ENCODE measurements around the gene MAJIN.
A peak's percentile ranks its signal among the peaks of the same experiment; 100 is the strongest.

The MAJIN gene

GRCh38 chr11:64923944-64924909 is 47.7 kb downstream of the MAJIN start, which contains the start of gene PPP2R5B (continued):
- TF ChIP-seq ZNF510 (tag by site-specific recombination; IDR thresholded peaks at IDR 0.05; ENCODE audit: insufficient replicate concordance): no peak
- no peak for TF ChIP-seq ZNF138 (tag by site-specific recombination; IDR thresholded peaks at IDR 0.05; ENCODE audit: borderline replicate concordance)
- no peak for TF ChIP-seq ZNF121 (tag by site-specific recombination; IDR thresholded peaks at IDR 0.05)
- no peak for TF ChIP-seq ZNF24 (tag by site-specific recombination; IDR thresholded peaks at IDR 0.05)
- TF ChIP-seq ZBTB7A (tag by site-specific recombination; IDR thresholded peaks at IDR 0.05; ENCODE audit: low read depth): peak; percentile 78; the same call in 1 of the 2 replicates
- TF ChIP-seq ZNF202 (tag by site-specific recombination; IDR thresholded peaks at IDR 0.05; ENCODE audit: borderline replicate concordance): no peak
- 0 out of 2 replicates have a peak, but pooled peaks have one; percentile 44 for TF ChIP-seq ZNF449 (tag by site-specific recombination; IDR thresholded peaks at IDR 0.05)
- peak; percentile 92 for TF ChIP-seq SP3 (tag by site-specific recombination; IDR thresholded peaks at IDR 0.05)
- TF ChIP-seq ZNF571 (tag by site-specific recombination; IDR thresholded peaks at IDR 0.05): no peak
- TF ChIP-seq PRDM4 (tag by site-specific recombination; IDR thresholded peaks at IDR 0.05): 0 out of 2 replicates have a peak, but pooled peaks have one; percentile 50
- TF ChIP-seq ZNF280D (tag by site-specific recombination; IDR thresholded peaks at IDR 0.05): no peak
- peak; percentile 91 for TF ChIP-seq ZBTB17 (tag by site-specific recombination; IDR thresholded peaks at IDR 0.05)
- TF ChIP-seq ZNF777 (tag by site-specific recombination; IDR thresholded peaks at IDR 0.05; ENCODE audit: borderline replicate concordance): no peak
- TF ChIP-seq ZNF555 (tag by site-specific recombination; conservative IDR thresholded peaks at IDR 0.05): no peak
- TF ChIP-seq ZNF155 (tag by site-specific recombination; IDR thresholded peaks at IDR 0.05): no peak
- TF ChIP-seq TSHZ1 (tag by site-specific recombination; IDR thresholded peaks at IDR 0.05; ENCODE audit: borderline replicate concordance): no peak
- no peak for TF ChIP-seq ZNF416 (tag by site-specific recombination; IDR thresholded peaks at IDR 0.05)
- no peak for TF ChIP-seq ZNF843 (tag by site-specific recombination; IDR thresholded peaks at IDR 0.05)
- TF ChIP-seq ZIC2 (tag by site-specific recombination; IDR thresholded peaks at IDR 0.05): peak; percentile 65
- no peak for TF ChIP-seq ZNF529 (tag by site-specific recombination; IDR thresholded peaks at IDR 0.05; ENCODE audit: insufficient replicate concordance)
- no peak for TF ChIP-seq GLI4 (tag by site-specific recombination; IDR thresholded peaks at IDR 0.05)
- TF ChIP-seq ZNF426 (tag by site-specific recombination; IDR thresholded peaks at IDR 0.05): no peak
- peak; percentile 59 for TF ChIP-seq ZBTB48 (tag by site-specific recombination; IDR thresholded peaks at IDR 0.05)
- TF ChIP-seq ZNF664 (tag by site-specific recombination; IDR thresholded peaks at IDR 0.05): no peak
- no peak for TF ChIP-seq BCL11A (tag by site-specific recombination; IDR thresholded peaks at IDR 0.05; ENCODE audit: low read depth)
- TF ChIP-seq ZSCAN5A (tag by site-specific recombination; IDR thresholded peaks at IDR 0.05): no peak
- TF ChIP-seq ZNF658 (tag by site-specific recombination; IDR thresholded peaks at IDR 0.05): no peak

All from HEK293 (cell line).